ENCODE measurements around the gene DTHD1. TPM values are rescaled to one million over a fixed set of nuclear protein-coding genes. Genes with fewer than 3 reads are reported as not detected.

The DTHD1 gene
- total RNA-seq, 4 donors from 2014 or later = 0.26 to 0.66 TPM; not detected in 2

DNA sequence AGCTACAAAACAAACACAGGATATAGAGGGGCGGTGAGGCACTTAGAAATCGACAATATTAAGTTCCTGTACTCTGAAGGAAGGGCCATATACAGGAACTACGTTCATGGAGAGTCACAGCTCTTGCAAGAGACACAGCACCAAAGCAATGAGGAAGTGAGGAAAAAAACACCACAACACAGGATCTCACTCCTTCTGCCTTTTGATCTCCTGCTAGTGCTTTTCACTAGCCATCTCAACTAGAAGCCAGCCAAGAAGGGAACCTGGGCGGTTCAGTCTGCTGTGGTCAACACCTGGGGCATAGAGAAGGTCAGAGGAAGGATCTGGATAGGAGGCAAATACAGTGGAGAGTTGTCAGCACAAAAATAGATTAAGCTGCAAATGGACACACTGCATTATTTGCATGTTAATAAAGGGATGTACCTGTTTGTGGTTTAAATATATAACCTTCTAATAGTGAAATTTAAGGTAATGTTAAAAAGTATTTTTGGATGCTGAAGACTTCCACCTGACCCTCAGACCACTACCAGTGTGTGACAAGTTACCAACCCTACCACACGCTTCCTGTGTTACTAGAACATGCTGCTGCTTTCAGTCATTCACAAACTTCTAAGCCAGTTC lies 104.6 kb downstream of the DTHD1 start:
- WGBS = 46% methylated on average over 5 of the region's 5 CpGs
- intact Hi-C loops (cut with DNase I) = no loop called here
- no peaks in the 10 kb centered on the region for H3K4me1 ChIP-seq
- no peak overlapping the region for H3K4me3 ChIP-seq
- no peak for TF ChIP-seq POLR2AphosphoS5 (IDR thresholded peaks at IDR 0.05)
- no peak for TF ChIP-seq CTCF (IDR thresholded peaks at IDR 0.05)
- no peak for TF ChIP-seq EP300 (IDR thresholded peaks at IDR 0.05)
- no peak for TF ChIP-seq POLR2A (IDR thresholded peaks at IDR 0.05; ENCODE audit: low read depth)
- no peak overlapping the region for H3K27ac ChIP-seq (replicated peaks in 1 of 4)
- H3K36me3 ChIP-seq = no peaks in the 10 kb centered on the region
- DNase-seq (ENCODE audit: extremely low spot score) = no peak
- H3K27me3 ChIP-seq = peaks cover 0 to 6% (median 0%) of the 10 kb centered on the region in 4 donors
- no peaks in the 10 kb centered on the region for H3K9me3 ChIP-seq

- Histone ChIP-seq H3K27me3 (peaks cover 0 to 6% (median 0%) of the 10 kb centered on the region in 4 donors), H3K9me3 (no peaks in the 10 kb centered on the region), H3K27ac (replicated peaks in 1 of 4) (no peak overlapping the region), H3K36me3 (no peaks in the 10 kb centered on the region), H3K4me1 (no peaks in the 10 kb centered on the region), H3K4me3 (no peak overlapping the region)
- intact Hi-C loops (cut with DNase I) = no loop called here
- no peak for TF ChIP-seq EP300 (IDR thresholded peaks at IDR 0.05)
- no peak for TF ChIP-seq POLR2A (IDR thresholded peaks at IDR 0.05; ENCODE audit: low read depth)
- TF ChIP-seq POLR2AphosphoS5 (IDR thresholded peaks at IDR 0.05) = no peak
- TF ChIP-seq CTCF (IDR thresholded peaks at IDR 0.05) = no peak
- no peak for DNase-seq (ENCODE audit: extremely low spot score)
These were observed 105.3 kb downstream of the DTHD1 start for GRCh38 chr4:36386691-36387090.

DNA sequence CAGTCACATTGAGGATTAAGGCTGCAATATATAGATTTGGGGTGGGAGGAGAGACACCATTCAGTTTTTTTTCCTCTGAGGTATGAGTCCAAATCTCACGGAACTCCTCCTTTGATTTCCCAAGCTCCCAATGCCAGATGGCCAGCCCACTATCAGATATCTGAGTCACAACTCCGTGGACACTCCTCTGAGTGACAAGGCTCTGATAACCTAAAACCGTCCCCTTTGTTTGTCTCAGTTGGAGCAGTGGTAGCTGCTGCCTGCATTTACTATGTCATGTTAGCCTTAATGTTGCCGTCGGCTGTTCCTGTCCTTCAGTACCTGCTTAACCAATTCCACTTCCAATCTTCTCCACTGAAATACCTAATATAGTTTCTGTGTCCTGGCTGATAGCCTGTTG lies 107.3 kb downstream of the DTHD1 start:
- WGBS = 52% methylated on average over 5 of the region's 5 CpGs
- H3K4me3 ChIP-seq = no peak overlapping the region
- peaks cover 0 to 6% (median 0%) of the 10 kb centered on the region in 4 donors for H3K27me3 ChIP-seq
- TF ChIP-seq CTCF (IDR thresholded peaks at IDR 0.05) = no peak
- no peak for TF ChIP-seq EP300 (IDR thresholded peaks at IDR 0.05)
- no peak for TF ChIP-seq POLR2AphosphoS5 (IDR thresholded peaks at IDR 0.05)
- intact Hi-C loops (cut with DNase I) = no loop called here
- H3K4me1 ChIP-seq = no peaks in the 10 kb centered on the region
- no peak overlapping the region for H3K27ac ChIP-seq (replicated peaks in 1 of 4)
- no peaks in the 10 kb centered on the region for H3K36me3 ChIP-seq
- H3K9me3 ChIP-seq = no peaks in the 10 kb centered on the region
- no peak for DNase-seq (ENCODE audit: extremely low spot score)

DNA sequence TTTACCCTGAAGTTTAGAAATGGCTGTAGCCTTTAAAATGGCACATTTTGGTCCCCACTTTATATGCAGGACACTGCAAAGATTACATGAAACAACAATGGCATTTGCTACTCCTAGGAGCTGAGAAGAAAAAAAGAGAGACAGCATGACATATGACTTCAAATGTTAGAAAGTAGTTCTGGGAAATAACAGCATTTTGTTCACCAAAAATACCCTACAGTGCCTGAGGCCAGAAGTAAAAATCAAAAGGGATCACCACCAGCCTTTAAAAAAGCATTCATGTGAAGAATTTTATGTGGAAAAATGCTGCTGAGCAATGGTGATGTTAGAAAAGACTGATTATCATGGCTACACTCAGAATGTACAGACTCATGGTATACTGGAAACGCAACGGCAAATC lies 110.0 kb downstream of the DTHD1 start:
- intact Hi-C loops (cut with DNase I) = no loop called here
- H3K27ac ChIP-seq (replicated peaks in 1 of 4) = no peak overlapping the region
- no peak for DNase-seq (ENCODE audit: extremely low spot score)
- H3K27me3 ChIP-seq = peaks cover 0 to 6% (median 0%) of the 10 kb centered on the region in 4 donors
- no peak for TF ChIP-seq EP300 (IDR thresholded peaks at IDR 0.05)
- 55% methylated on average over 2 of the region's 2 CpGs for WGBS
- H3K4me1 ChIP-seq = no peaks in the 10 kb centered on the region
- H3K4me3 ChIP-seq = no peak overlapping the region
- H3K9me3 ChIP-seq = no peaks in the 10 kb centered on the region
- no peaks in the 10 kb centered on the region for H3K36me3 ChIP-seq

- intact Hi-C loops (cut with DNase I) = no loop called here
- WGBS = 57% methylated on average over 1 of the region's 1 CpG
- TF ChIP-seq EP300 (IDR thresholded peaks at IDR 0.05) (no peak), POLR2A (IDR thresholded peaks at IDR 0.05; ENCODE audit: low read depth) (no peak), POLR2AphosphoS5 (IDR thresholded peaks at IDR 0.05) (no peak), CTCF (IDR thresholded peaks at IDR 0.05) (no peak)
These were observed 110.6 kb downstream of the DTHD1 start for GRCh38 chr4:36392024-36392423.

More at GRCh38 chr4:36392024-36392423, 110.6 kb downstream of the DTHD1 start:
- peaks cover 0 to 6% (median 0%) of the 10 kb centered on the region in 4 donors for H3K27me3 ChIP-seq
- H3K36me3 ChIP-seq = no peaks in the 10 kb centered on the region
- no peaks in the 10 kb centered on the region for H3K9me3 ChIP-seq
- no peaks in the 10 kb centered on the region for H3K4me1 ChIP-seq
- no peak overlapping the region for H3K4me3 ChIP-seq
- DNase-seq (ENCODE audit: extremely low spot score) = no peak
- no peak overlapping the region for H3K27ac ChIP-seq (replicated peaks in 1 of 4)

Measured in esophagus muscularis mucosa (tissue), 4 donors.